Measurements from ENCODE around the gene SLC2A9.

SLC2A9 gene

GRCh38 chr4:9880406-9881197, 140.7 kb downstream of the SLC2A9 start:
- no peak for DNase-seq

DNA sequence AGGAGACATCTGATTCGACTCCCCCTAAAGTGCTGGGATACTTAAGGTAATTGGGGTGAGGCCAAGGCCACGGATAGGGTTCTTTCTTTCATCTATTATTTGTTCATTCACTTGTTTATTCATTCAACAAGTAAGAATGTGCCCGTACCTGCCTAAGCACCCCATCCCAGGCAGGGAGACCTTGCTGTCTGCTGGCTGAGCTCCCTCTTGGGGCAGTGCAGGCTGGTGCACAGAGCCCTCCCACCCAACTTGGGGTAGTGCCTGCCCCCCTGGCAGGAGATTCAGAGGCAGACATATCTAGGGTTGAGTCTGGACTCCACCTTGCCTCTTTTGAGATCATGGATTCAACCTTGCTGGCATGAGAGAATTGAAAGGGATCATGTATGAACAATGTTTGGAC, 144.2 kb downstream of the SLC2A9 start:
- no peak for DNase-seq

- DNase-seq = no peak
These were observed 145.8 kb downstream of the SLC2A9 start for GRCh38 chr4:9875516-9875915.

- no peak for DNase-seq
These were observed 146.9 kb downstream of the SLC2A9 start for GRCh38 chr4:9874385-9874784.

GRCh38 chr4:9870165-9870790, 151.0 kb downstream of the SLC2A9 start:
- DNase-seq = no peak

DNA sequence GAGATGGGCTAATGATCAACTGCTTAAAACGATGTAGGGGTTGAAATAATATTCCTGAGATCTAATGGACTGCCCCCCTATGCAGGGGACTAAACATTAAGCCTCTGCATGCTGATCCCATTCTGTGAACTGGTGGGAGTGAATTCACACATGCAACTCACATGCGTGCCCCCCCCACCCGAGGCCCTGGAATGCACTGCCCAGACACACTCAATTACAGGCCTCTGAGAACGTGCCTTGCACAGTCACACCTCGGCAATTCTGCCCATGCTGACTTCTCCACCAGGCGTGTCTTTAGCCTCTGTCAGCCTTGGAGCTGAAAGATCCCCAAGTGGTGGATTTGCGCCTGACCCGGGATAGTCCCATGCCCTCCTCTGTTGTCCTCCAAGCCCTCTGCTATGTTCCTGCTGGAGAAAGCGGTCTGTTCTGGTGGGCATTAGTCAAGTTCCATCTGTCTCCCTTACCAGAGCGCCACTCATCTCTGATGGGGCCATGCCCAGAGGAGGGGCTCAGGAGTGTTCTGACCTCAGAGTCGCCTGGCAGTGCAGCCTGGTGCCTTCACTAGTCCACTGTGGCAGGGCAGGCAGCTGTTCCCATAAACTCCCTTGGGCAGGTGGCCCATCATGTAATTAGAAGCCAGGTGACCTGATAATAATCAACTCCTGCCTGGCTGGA, 153.4 kb downstream of the SLC2A9 start:
- no peak for DNase-seq

- DNase-seq = no peak
These were observed 154.4 kb downstream of the SLC2A9 start for GRCh38 chr4:9866931-9867330.

DNA sequence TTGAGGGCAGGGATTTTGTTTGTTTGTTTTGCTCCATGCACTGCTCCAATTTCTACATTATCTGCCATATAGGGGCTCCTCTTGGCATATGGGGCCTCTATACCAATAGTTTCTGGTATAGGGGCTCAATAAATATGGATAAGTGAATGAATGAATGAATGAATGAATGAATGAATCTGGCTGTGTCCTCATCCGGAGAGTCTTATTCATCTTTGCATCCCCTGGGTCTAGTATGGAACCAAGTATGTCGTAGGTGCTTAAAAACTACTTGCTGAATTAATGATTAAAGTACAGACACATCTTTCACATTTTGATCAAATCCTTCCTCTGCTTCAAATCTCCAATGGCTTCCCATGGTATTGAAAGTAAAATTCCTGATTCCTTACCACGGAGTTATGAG, 159.7 kb downstream of the SLC2A9 start:
- DNase-seq = no peak

DNA sequence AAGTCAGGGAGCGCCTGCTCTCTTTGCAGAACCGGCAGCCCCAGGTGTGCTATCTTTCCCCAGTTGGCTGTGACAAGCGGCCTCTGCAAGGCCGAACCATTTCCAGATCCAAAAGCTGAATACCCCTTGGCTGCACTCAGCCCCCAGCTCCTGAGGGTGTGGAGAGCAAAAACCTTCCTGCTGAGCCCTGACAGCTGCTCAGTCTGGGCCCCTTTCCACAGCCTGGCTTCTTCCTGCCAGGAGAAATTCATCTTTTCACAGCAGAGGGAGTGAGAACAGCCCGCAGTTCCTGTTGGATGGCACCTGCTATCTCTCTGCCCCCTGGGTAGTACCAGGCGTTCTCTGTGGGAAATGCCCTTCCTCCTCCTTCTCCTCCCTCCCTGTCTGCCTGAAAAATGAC, 161.5 kb downstream of the SLC2A9 start:
- no peak for DNase-seq

- DNase-seq = no peak
These were observed 171.8 kb downstream of the SLC2A9 start for GRCh38 chr4:9849538-9849920.

DNA sequence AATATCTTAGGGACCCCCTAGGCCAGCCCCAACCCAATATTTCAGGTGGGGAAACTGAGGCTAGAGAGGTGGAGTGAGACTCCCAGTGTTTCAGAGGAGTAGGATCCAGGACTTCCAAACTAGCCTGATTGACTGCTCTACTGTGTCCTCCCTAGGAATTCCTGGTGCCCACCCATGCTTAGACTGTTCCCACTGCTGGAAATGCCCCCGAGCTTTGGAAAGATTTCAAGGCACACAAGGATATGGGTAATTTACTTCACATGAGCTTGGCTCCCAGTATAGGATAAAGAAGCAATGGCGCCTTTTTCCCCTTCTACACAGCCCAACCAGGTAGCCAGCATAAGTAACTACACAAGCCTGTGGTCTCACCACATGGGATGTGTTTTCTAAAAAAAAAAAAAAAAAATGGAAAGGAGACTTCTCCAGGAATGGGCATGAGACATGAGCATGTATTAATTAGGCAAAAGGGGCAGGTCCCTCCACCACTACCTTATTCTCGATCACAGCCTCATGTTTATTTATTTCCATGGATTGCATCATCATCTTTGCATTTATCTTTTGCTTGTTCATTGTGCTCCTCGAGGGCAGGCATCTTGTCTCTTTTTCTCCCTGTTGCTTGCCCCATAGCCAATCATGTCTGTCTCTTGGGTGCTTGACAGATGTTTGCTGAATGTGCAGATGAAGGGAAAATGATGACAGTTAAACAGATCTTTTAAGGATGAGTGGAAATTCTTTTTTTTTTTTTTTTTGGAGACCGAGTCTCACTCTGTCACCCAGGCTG, 173.1 kb downstream of the SLC2A9 start:
- no peak for DNase-seq

DNA sequence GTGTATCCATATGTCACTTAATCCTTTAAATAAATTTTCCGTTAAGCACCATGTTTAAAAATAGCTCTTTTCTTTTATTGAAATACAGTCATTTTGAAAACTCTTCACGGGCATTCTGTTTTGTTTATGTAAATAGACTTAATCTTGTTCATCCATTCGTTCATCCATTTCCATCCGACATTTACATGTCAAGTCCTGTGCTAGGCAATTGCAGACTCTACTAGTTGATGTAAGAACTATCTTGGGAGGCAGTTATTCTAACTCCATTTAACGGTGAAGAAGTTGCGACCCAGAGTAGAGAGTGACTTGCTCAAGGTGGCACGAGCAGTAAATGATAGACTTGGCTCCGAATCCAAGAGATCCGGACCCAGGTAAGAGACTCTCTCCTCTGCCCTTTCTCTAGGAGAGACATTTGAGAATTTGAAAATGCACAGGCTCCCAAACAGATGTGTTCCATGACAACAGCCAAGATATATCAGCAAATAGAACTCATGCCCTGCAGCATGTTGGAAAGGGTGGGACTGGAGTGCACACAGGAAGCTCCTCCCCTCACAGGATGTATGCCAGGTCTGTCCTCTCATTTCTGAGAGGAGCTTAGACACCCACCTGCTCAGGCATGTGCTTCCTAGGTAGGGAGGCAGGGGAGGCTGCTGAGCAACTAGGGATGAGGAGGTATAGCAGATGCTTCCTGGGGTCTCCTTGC, 175.4 kb downstream of the SLC2A9 start:
- no peak for DNase-seq

- DNase-seq = no peak
These were observed 180.2 kb downstream of the SLC2A9 start for GRCh38 chr4:9841072-9841471.

DNA sequence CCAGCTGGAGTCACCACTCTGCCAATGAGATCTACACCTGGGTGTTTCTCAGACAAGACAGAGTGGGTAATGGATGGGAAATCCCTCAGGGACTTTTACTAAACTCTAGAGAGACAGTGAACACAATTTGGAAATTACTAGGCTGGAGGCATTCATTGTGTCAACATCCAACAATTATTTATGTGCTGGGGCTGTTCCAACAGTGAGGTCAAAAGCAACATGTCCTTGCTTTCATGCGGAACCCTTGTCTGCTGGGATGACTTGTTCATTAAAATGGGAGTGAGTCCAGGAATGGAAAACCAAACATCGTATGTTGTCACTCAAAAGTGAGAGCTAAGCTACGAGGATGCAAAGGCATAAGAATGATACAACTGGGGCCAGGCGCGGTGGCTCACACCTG, 185.9 kb downstream of the SLC2A9 start:
- DNase-seq = no peak

- no peak for DNase-seq
These were observed 187.9 kb downstream of the SLC2A9 start for GRCh38 chr4:9833421-9833820.

DNA sequence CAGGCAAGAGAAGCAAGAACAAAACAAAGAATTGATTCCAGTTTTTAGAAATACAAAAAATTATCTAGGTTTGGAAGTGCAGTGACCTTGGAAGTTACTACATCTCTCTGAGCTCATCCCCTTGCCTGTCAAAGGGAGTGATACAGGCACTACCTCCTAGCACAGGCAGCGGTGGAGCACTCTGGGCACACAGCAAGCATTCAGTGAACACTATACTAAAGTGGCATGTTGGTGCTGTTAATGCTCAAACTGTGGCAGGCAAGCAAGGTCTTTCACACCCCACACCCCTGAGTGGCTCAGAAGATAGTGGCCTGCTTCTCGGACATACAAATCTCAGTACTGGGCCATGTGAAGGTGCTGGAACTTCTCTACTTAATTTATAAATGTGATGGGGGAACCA, 188.7 kb downstream of the SLC2A9 start:
- no peak for DNase-seq

DNA sequence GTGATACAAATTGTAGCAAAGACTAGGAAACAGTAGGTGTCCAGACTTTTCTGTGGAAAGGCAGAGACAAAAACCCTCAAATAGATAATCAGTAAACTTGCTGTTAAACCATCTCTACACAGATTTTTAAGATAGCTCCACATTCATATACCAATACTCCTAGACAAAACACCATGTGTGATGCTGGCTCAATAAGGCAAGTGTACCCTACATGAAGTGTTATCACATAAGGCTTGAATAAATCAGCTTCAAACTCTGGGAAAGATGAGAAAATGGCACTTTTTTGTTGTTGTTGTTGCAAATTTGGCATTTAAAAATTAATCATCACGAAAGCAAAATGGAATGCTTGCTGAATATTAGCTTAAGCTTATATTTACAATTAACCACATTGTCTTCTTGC, 194.7 kb downstream of the SLC2A9 start:
- no peak for DNase-seq

DNA sequence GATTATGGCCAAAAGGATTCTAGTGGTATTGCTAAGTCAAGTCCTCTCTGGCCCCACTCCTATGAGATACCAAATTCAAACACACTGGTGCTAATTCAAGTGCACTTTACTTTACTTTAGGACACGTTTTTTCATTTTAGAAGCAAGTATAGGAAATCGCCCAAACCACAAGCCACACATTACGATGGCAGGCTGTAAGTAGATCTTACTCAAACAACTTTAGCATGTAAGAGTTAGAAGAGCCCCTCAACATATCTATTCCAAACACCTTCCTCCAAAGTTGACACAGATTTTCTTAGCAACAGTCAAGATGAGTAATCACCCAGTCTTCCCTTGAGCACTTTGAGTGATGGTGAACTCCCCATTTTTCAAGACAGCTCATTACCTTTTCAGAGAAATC, 196.2 kb downstream of the SLC2A9 start:
- DNase-seq = no peak

DNA sequence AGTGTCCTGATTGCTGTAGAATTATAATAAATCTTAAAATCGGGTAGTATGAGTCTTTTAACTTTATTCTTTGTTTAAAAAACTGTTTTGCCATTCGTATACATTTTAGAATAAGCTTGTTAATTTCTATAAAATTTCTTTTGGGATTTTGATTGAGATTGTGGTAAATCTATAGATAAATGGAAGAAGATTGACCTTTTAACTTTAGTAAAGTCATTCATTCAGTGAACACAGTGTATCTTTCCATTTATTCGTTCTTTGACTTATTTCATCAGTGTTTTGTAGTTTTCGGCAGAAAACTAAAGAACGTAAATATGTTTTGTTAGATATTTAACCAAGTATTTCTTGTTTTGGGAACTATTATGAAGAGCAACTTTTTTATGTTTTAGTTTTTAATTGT, 201.0 kb downstream of the SLC2A9 start:
- no peak for DNase-seq

- no peak for DNase-seq
These were observed 205.0 kb downstream of the SLC2A9 start for GRCh38 chr4:9816285-9816684.

- no peak for DNase-seq
These were observed 208.6 kb downstream of the SLC2A9 start for GRCh38 chr4:9812501-9813340.

DNA sequence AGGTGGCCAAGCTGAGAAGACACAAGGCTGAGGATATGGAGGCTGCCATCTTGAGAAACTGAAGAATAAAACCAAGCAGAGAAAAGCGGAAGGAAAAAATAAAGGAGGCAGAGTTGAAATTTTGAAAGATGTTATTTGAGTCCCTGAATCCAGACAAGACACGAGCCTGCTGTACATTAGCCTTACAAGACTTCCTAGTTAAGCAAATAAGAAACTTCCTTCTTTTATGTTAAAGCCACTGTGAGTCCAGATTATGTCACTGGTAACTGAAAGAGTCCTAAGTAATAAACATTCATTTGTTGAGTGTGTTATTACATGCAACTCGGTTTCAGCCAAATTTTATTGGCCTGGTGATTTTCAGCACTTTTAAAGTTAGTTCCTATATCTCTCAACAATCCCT, 209.5 kb downstream of the SLC2A9 start:
- no peak for DNase-seq

Measured in GDM1 (cell line).